Neuronal stem cell (in vitro differentiated cells): Measurements from ENCODE around the gene MTMR8. TPM values are rescaled to one million over a fixed set of nuclear protein-coding genes. Genes with fewer than 3 reads are reported as not detected.

Source experiments
- DNase-seq: peaks from one replicate; pipeline ENCODE4 v3.0.0-alpha.2; 2013; ENCODE audit warnings: low spot score
- H2AFZ ChIP-seq: one replicate; pipeline ENCODE4 v1.6.1; 2013; ENCODE audit warnings: mild to moderate bottlenecking, low read length, inconsistent platforms
- H2AK5ac ChIP-seq: 2 replicates; pipeline ENCODE4 v1.6.1; 2013; ENCODE audit warnings: low read depth, mild to moderate bottlenecking, inconsistent platforms, low read length, moderate library complexity, mixed read lengths
- H2BK120ac ChIP-seq: 2 replicates; pipeline ENCODE4 v1.6.1; 2013; ENCODE audit warnings: low read depth, mild to moderate bottlenecking, inconsistent platforms, low read length, moderate library complexity, mixed read lengths
- H2BK12ac ChIP-seq: one replicate; pipeline ENCODE4 v1.6.1; 2013; ENCODE audit warnings: low read length, inconsistent platforms
- H2BK15ac ChIP-seq: 2 replicates; pipeline ENCODE4 v1.6.1; 2013; ENCODE audit warnings: mild to moderate bottlenecking, low read length, inconsistent platforms, mixed read lengths
- H2BK5ac ChIP-seq: one replicate; pipeline ENCODE4 v1.6.1; 2013; ENCODE audit warnings: inconsistent platforms, mild to moderate bottlenecking, low read length, moderate library complexity
- H3K14ac ChIP-seq: one replicate; pipeline ENCODE4 v1.6.1; 2013; ENCODE audit warnings: low read length, inconsistent platforms
- H3K18ac ChIP-seq: 2 replicates; pipeline ENCODE4 v1.6.1; 2013; ENCODE audit warnings: low read length, inconsistent platforms
- H3K23ac ChIP-seq: 2 replicates; pipeline ENCODE4 v1.6.1; 2013; ENCODE audit warnings: low read depth, mild to moderate bottlenecking, mixed read lengths, low read length, inconsistent platforms; ENCODE audit not compliant: poor library complexity
- H3K27ac ChIP-seq: replicated peaks from 3 replicates; pipeline ENCODE4 v1.5.1; 2013; ENCODE audit warnings: low read length, inconsistent platforms
- H3K27me3 ChIP-seq, 3 experiments: 2 replicates each; pipeline ENCODE4 v1.6.1; 2013; ENCODE audit warnings: low read length in 3 of 3, mild to moderate bottlenecking in 2 of 3, inconsistent platforms in 1 of 3, low read depth in 1 of 3, mixed read lengths in 1 of 3, moderate library complexity in 1 of 3; ENCODE audit not compliant: control insufficient read depth in 3 of 3, insufficient read depth in 3 of 3
- H3K36me3 ChIP-seq, 2 donors: replicated peaks in 1 of 2; 2 replicates each; pipeline ENCODE4 v1.6.1; 2013; ENCODE audit warnings: low read length in 2 of 2; ENCODE audit not compliant: control insufficient read depth in 2 of 2, insufficient read depth in 2 of 2
- H3K4ac ChIP-seq: 2 replicates; pipeline ENCODE4 v1.6.1; 2013; ENCODE audit warnings: inconsistent platforms, mild to moderate bottlenecking, low read length, moderate library complexity
- H3K4me1 ChIP-seq, 2 donors: 1 replicate in 1 of 2; 2 replicates in 1 of 2; pipeline ENCODE4 v1.6.1; 2013; ENCODE audit warnings: low read length in 2 of 2, low read depth in 1 of 2; ENCODE audit not compliant: control insufficient read depth in 2 of 2, insufficient read depth in 1 of 2
- H3K4me2 ChIP-seq: one replicate; pipeline ENCODE4 v1.6.1; 2013; ENCODE audit warnings: mild to moderate bottlenecking, low read length, inconsistent platforms; ENCODE audit not compliant: insufficient read depth, poor library complexity, severe bottlenecking
- H3K4me3 ChIP-seq, 2 donors: 2 replicates each; pipeline ENCODE4 v1.5.1; 2013; ENCODE audit warnings: low read length in 2 of 2, mild to moderate bottlenecking in 2 of 2, inconsistent platforms in 1 of 2, moderate library complexity in 1 of 2
- H3K79me1 ChIP-seq: one replicate; pipeline ENCODE4 v1.6.1; 2013; ENCODE audit warnings: low read depth, mild to moderate bottlenecking, inconsistent platforms, low read length, moderate library complexity
- H3K9ac ChIP-seq: one replicate; pipeline ENCODE4 v1.6.1; 2013; ENCODE audit warnings: mild to moderate bottlenecking, low read depth, low read length, inconsistent platforms; ENCODE audit not compliant: poor library complexity
- H3K9me3 ChIP-seq, 2 donors: replicated peaks in 1 of 2; 2 replicates each; pipeline versions ENCODE3 to v1.6.1; 2013; ENCODE audit warnings: low read length in 2 of 2, mild to moderate bottlenecking in 2 of 2, inconsistent platforms in 1 of 2, low read depth in 1 of 2, mixed read lengths in 1 of 2, moderate library complexity in 1 of 2; ENCODE audit not compliant: control insufficient read depth in 2 of 2, insufficient read depth in 1 of 2
- H4K8ac ChIP-seq: one replicate; pipeline ENCODE4 v1.6.1; 2013; ENCODE audit warnings: low read depth, mild to moderate bottlenecking, inconsistent platforms, low read length, moderate library complexity
- H4K91ac ChIP-seq: one replicate; pipeline ENCODE4 v1.6.1; 2013; ENCODE audit warnings: low read length, low read depth, mild to moderate bottlenecking, inconsistent platforms; ENCODE audit not compliant: poor library complexity
- WGBS, 2 donors: extraction: QIAGEN DNeasy Blood & Tissue Kit; methylation state at CpG; one replicate each; pipeline ENCODE4 v1.1.7; 2013; ENCODE audit warnings: missing lambda C conversion rate in 2 of 2, mixed read lengths in 1 of 2; ENCODE audit not compliant: insufficient read length in 2 of 2, insufficient replicate concordance in 1 of 2; ENCODE audit errors: extremely low coverage in 2 of 2; 5-methylcytosine and 5-hydroxymethylcytosine counted together
- polyA plus RNA-seq, 2 experiments: library from polyadenylated mRNA; stranded (reverse); fragments of 200-250 nt; gene quantifications; one replicate each; pipeline ENCODE4 v1.2.3, GENCODE V29; 2013

MTMR8 gene
- polyA plus RNA-seq (2013, experiment 1 of 2), result 0.33 TPM
- polyA plus RNA-seq (2013, experiment 2 of 2), result 0.28 TPM

DNA sequence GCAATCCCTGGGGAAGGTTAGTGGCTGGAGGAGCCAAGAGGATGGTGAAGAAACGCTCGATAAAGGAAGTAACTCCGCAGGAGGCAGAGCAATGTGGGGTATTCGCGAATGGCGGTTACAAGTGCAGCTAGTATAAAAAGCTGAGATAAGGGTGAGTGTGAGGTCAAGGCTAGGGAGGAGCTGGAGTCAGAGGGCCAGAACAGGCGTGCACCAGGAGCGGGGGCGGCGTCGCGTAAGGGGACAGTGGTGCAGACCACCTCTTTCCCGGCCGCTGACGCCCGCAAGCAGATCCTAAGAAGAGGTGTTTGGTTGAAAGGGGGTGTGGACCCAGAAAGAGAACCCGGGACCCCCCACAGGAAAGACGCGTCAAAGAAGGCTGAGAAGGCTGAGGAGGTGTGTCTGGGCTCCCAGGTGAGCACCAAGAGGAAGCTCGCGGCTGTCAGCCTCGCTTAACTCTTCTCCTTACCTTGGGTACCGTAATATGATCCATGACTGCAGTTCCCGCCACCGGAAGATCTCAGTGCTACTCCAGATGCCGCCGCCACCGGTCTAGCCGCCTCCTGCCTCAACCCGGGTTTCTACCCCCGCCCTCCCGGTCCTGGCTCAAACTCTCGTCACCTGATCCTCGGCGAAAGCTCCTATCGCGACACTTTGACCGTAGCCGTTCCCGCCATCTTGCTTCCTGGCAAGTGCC is at the start of gene MTMR8:
Gene MTMR8 (minus strand): TSS at position 579 of the 694 bp plus-strand sequence. CDS start 89 bp downstream, at position 490.
- Histone ChIP-seq H3K4me3 (peak within 1 kb of the TSS; percentile 63 to 84), H3K4me2 (peak within 1 kb of the TSS; percentile 69), H2BK12ac (no peak within 1 kb of the TSS), H3K23ac (no peak within 1 kb of the TSS), H3K9ac (no peak within 1 kb of the TSS), H4K8ac (no peak within 1 kb of the TSS), H3K27ac (no peak within 1 kb of the TSS), H3K27me3 (no peaks in the 10 kb centered on the region), H3K4me1 (no peaks in the 10 kb centered on the region), H3K79me1 (no peaks in the 10 kb centered on the region), H3K9me3 (no peaks in the 10 kb centered on the region), H3K4ac (no peak within 1 kb of the TSS), H2AFZ (peak within 1 kb of the TSS; percentile 91), H2AK5ac (no peak within 1 kb of the TSS), H2BK15ac (no peak within 1 kb of the TSS), H4K91ac (no peak within 1 kb of the TSS), H3K36me3 (no peaks in the 10 kb centered on the region), H3K14ac (no peak within 1 kb of the TSS), H2BK5ac (no peak within 1 kb of the TSS), H2BK120ac (no peak within 1 kb of the TSS), H3K18ac (no peak within 1 kb of the TSS)
- no CpG with 5 or more reads among the region's 40 CpGs for WGBS, 2 donors
- peak; percentile 54 for DNase-seq

- Histone ChIP-seq H3K18ac (no peak overlapping the region), H3K27me3 (no peaks in the 10 kb centered on the region), H2BK12ac (no peak overlapping the region), H3K4ac (no peak overlapping the region), H4K8ac (no peak overlapping the region), H2AFZ (no peak overlapping the region), H3K23ac (no peak overlapping the region), H3K36me3 (no peaks in the 10 kb centered on the region), H2AK5ac (no peak overlapping the region), H2BK120ac (no peak overlapping the region), H3K14ac (no peak overlapping the region), H4K91ac (no peak overlapping the region), H3K4me1 (peaks cover 0 to 7% of the 10 kb centered on the region in 2 donors), H3K9me3 (no peaks in the 10 kb centered on the region), H3K9ac (no peak overlapping the region), H3K79me1 (no peaks in the 10 kb centered on the region), H3K27ac (no peak overlapping the region), H2BK5ac (no peak overlapping the region), H2BK15ac (no peak overlapping the region), H3K4me2 (no peak overlapping the region), H3K4me3 (no peak overlapping the region)
- WGBS, 2 donors, result no CpG with 5 or more reads among the region's 2 CpGs
- no peak for DNase-seq
Measured at GRCh38 chrX:64439551-64439950, 44.3 kb upstream of the MTMR8 start.

GRCh38 chrX:64437665-64438064 is 42.4 kb upstream of the MTMR8 start:
- DNase-seq, result no peak
- Histone ChIP-seq H2BK12ac (no peak overlapping the region), H4K91ac (no peak overlapping the region), H3K18ac (no peak overlapping the region), H3K4ac (no peak overlapping the region), H3K14ac (no peak overlapping the region), H2BK5ac (no peak overlapping the region), H3K27ac (no peak overlapping the region), H3K4me3 (no peak overlapping the region), H4K8ac (no peak overlapping the region), H2AK5ac (no peak overlapping the region), H3K79me1 (no peaks in the 10 kb centered on the region), H3K9ac (no peak overlapping the region), H3K4me2 (no peak overlapping the region), H2BK15ac (no peak overlapping the region), H3K27me3 (no peaks in the 10 kb centered on the region), H3K4me1 (peaks cover 0 to 7% of the 10 kb centered on the region in 2 donors), H2AFZ (no peak overlapping the region), H3K9me3 (no peaks in the 10 kb centered on the region), H3K36me3 (no peaks in the 10 kb centered on the region), H3K23ac (no peak overlapping the region), H2BK120ac (no peak overlapping the region)
- WGBS, 2 donors, result no CpG with 5 or more reads among the region's 1 CpG

- H2BK5ac ChIP-seq, result no peak overlapping the region
- no peak overlapping the region for H3K9ac ChIP-seq
- H2BK12ac ChIP-seq, result no peak overlapping the region
- H3K18ac ChIP-seq, result no peak overlapping the region
- H4K8ac ChIP-seq, result no peak overlapping the region
- H2AFZ ChIP-seq, result peak overlapping the region; percentile 67
- H3K9me3 ChIP-seq, result no peaks in the 10 kb centered on the region
- H2BK15ac ChIP-seq, result no peak overlapping the region
- H3K79me1 ChIP-seq, result no peaks in the 10 kb centered on the region
- H3K4me3 ChIP-seq, result no peak overlapping the region
- DNase-seq, result no peak
- no peak overlapping the region for H3K4ac ChIP-seq
- H4K91ac ChIP-seq, result no peak overlapping the region
- no peak overlapping the region for H3K14ac ChIP-seq
- H3K36me3 ChIP-seq, result no peaks in the 10 kb centered on the region
- H2BK120ac ChIP-seq, result no peak overlapping the region
- H3K4me2 ChIP-seq, result no peak overlapping the region
- H3K27me3 ChIP-seq, result no peaks in the 10 kb centered on the region
- H3K27ac ChIP-seq, result no peak overlapping the region
- no peak overlapping the region for H2AK5ac ChIP-seq
- H3K23ac ChIP-seq, result no peak overlapping the region
- no CpG with 5 or more reads among the region's 5 CpGs for WGBS, 2 donors
- peaks cover 0 to 7% of the 10 kb centered on the region in 2 donors for H3K4me1 ChIP-seq
Measured at GRCh38 chrX:64437218-64437617, 42.0 kb upstream of the MTMR8 start.
